ENCODE data around the gene CRACDL.

DNA sequence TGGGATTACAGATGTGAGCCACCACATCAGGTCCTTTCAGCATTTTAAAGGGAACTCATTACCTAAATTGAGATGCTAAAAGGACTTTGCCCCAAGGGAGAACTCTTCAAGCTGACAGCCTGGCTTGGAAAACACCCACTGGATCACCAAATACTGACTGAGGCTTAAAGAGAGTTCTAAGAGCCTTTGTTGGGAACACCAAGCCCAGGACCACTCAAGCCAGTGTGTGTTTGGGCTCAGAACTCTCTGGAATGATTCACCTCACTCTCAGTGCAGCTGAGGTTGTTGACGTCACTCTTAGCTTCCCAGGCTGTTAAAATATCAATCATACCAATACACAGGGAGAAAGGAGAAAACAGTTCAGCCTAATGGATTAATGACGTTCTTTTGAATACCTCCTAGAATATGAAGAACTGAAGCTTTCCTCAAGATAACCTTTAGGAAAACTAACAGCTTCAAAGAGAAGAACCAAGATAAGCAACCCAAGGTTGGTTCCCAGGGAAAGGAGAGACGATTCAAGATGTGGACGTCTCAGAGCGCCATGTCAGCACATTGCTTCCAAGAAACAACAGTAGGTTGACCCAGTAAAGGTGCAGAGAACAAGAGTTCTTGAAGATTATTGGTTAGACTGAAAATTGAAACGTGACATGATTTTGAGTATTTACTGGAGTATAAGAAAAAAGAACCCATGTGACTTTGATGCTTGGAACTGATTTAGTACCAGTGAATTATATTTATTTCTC is 157.1 kb downstream of the CRACDL start:
- TF ChIP-seq POLR2A (IDR thresholded peaks at IDR 0.05) = no peak
- TF ChIP-seq, protein P1, sequence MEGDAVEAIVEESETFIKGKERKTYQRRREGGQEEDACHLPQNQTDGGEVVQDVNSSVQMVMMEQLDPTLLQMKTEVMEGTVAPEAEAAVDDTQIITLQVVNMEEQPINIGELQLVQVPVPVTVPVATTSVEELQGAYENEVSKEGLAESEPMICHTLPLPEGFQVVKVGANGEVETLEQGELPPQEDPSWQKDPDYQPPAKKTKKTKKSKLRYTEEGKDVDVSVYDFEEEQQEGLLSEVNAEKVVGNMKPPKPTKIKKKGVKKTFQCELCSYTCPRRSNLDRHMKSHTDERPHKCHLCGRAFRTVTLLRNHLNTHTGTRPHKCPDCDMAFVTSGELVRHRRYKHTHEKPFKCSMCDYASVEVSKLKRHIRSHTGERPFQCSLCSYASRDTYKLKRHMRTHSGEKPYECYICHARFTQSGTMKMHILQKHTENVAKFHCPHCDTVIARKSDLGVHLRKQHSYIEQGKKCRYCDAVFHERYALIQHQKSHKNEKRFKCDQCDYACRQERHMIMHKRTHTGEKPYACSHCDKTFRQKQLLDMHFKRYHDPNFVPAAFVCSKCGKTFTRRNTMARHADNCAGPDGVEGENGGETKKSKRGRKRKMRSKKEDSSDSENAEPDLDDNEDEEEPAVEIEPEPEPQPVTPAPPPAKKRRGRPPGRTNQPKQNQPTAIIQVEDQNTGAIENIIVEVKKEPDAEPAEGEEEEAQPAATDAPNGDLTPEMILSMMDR (IDR thresholded peaks at IDR 0.05) = no peak
